GM13977 (cell line): ENCODE measurements around the gene KRT72.

ENCODE experiments used
- DNase-seq: peaks from one replicate; pipeline ENCODE4 v3.0.0; 2012; ENCODE audit warnings: low spot score
- CTCF ChIP-seq: IDR thresholded peaks from 2 replicates; pipeline ENCODE4 v1.5.1; 2012; ENCODE audit warnings: mild to moderate bottlenecking, control low read depth; ENCODE audit not compliant: insufficient read depth; ENCODE audit errors: extremely low read depth, missing control alignments
- in situ Hi-C: fragments of 300-500 bp; cut with MboI; formaldehyde crosslinking; loops from one replicate; pipeline ENCODE4 v1.12.0; 2022; ENCODE audit warnings: low sequenced_read_pairs, low pct_unique_long_range_greater_than_20kb, mixed read lengths, inconsistent platforms; ENCODE audit not compliant: unreplicated experiment

KRT72 gene

GRCh38 chr12:52570511-52570910 is 30.8 kb downstream of the KRT72 start:
- in situ Hi-C loops = no loop called here
- TF ChIP-seq CTCF = no peak
- DNase-seq = no peak

- in situ Hi-C loops = no loop called here
- DNase-seq = no peak
- no peak for TF ChIP-seq CTCF
These were observed 33.2 kb downstream of the KRT72 start for GRCh38 chr12:52568111-52568510.

- no peak for TF ChIP-seq CTCF
- in situ Hi-C loops = no loop called here
- DNase-seq = no peak
These were observed 34.4 kb downstream of the KRT72 start for GRCh38 chr12:52566847-52567291.

- TF ChIP-seq CTCF = no peak
- in situ Hi-C loops = no loop called here
- DNase-seq = no peak
These were observed 36.7 kb downstream of the KRT72 start for GRCh38 chr12:52564582-52564981.

GRCh38 chr12:52561880-52562449 is 39.3 kb downstream of the KRT72 start:
- DNase-seq = no peak
- in situ Hi-C loops = no loop called here
- no peak for TF ChIP-seq CTCF

- no peak for DNase-seq
- in situ Hi-C loops = no loop called here
- TF ChIP-seq CTCF = no peak
These were observed 41.3 kb downstream of the KRT72 start for GRCh38 chr12:52559979-52560378.
